Endothelial cell of umbilical vein (primary cell): ENCODE measurements around the gene ZBTB7C. TPM values are rescaled to one million over a fixed set of nuclear protein-coding genes. Genes with fewer than 3 reads are reported as not detected.

Experiments
- BruUV-seq: library from RNA; stranded (reverse); fragments of 400-500 nt; replicated peaks from 2 replicates; lab custom pipeline; 2021; lab: Mats Ljungman, UMichigan
- CTCF ChIA-PET: fragments of 300-600, 350-600 bp; sonication (Branson Sonifier 250); formaldehyde crosslinking; loops from one replicate; lab custom pipeline; 2021; ENCODE audit warnings: antibody characterized with exemption, inconsistent platforms; lab: Charles Lee
- POLR2A ChIA-PET: fragments of 300-600, 350-600 bp; sonication (Branson Sonifier 250); formaldehyde crosslinking; loops from one replicate; lab custom pipeline; 2021; ENCODE audit warnings: antibody characterized with exemption, inconsistent platforms; lab: Charles Lee
- DNase-seq: peaks from one replicate; pipeline ENCODE4 v3.0.0-alpha.2; 2011; ENCODE audit warnings: low read depth, low spot score
- FAIRE-seq: peaks from 2 replicates; lab custom pipeline; 2011; peaks lifted over from hg19 to GRCh38; lab: Jason Lieb, UNC
- H2AFZ ChIP-seq: 2 replicates; pipeline ENCODE4 v1.6.0; 2012; ENCODE audit warnings: low read depth, low read length, control low read depth, inconsistent platforms
- H3K27ac ChIP-seq: 2 replicates; pipeline ENCODE4 v1.5.1; 2011; ENCODE audit warnings: low read depth, mild to moderate bottlenecking, control low read depth, low read length, moderate library complexity; ENCODE audit not compliant: insufficient read depth
- H3K27me3 ChIP-seq, 2 experiments: 2 replicates each; pipeline versions ENCODE4 v1.6.0 to v1.6.1; 2011; ENCODE audit warnings: low read length in 2 of 2, mixed read lengths in 1 of 2; ENCODE audit not compliant: control insufficient read depth in 2 of 2, insufficient read depth in 2 of 2
- H3K36me3 ChIP-seq, 2 experiments: 2 replicates in 1 of 2; 3 replicates in 1 of 2; pipeline ENCODE4 v1.5.1; 2011; ENCODE audit warnings: low read length in 2 of 2, mild to moderate bottlenecking in 1 of 2, moderate library complexity in 1 of 2; ENCODE audit not compliant: control insufficient read depth in 2 of 2, insufficient read depth in 2 of 2; ENCODE audit errors: extremely low read depth in 1 of 2
- H3K4me1 ChIP-seq: 3 replicates; pipeline ENCODE4 v1.5.1; 2011; ENCODE audit warnings: mild to moderate bottlenecking, low read length; ENCODE audit not compliant: control insufficient read depth, insufficient read depth; ENCODE audit errors: extremely low read depth
- H3K4me2 ChIP-seq: 2 replicates; pipeline ENCODE4 v1.6.1; 2011; ENCODE audit warnings: low read length, control low read depth, mixed read lengths; ENCODE audit not compliant: insufficient read depth
- H3K4me3 ChIP-seq, 3 experiments: fragments of 200-600 bp in 1 of 3; sonication (generic), shearing (Covaris generic) in 1 of 3; replicated peaks in 1 of 3; 2 replicates each; pipeline ENCODE4 v1.5.1; 2011 to 2016; ENCODE audit warnings: control low read depth in 3 of 3, low read length in 3 of 3, mild to moderate bottlenecking in 2 of 3, inconsistent platforms in 1 of 3, low read depth in 1 of 3, moderate library complexity in 1 of 3; ENCODE audit not compliant: insufficient read depth in 1 of 3
- H3K79me2 ChIP-seq: 2 replicates; pipeline ENCODE4 v1.6.0; 2012; ENCODE audit warnings: low read length, inconsistent platforms; ENCODE audit not compliant: control insufficient read depth, insufficient read depth
- H3K9ac ChIP-seq: replicated peaks from 2 replicates; pipeline ENCODE3; 2011; ENCODE audit warnings: low read length, control low read depth; ENCODE audit not compliant: insufficient read depth; ENCODE audit errors: extremely low read depth
- H3K9me1 ChIP-seq: replicated peaks from 3 replicates; pipeline ENCODE4 v1.6.0; 2011; ENCODE audit warnings: mild to moderate bottlenecking, low read length; ENCODE audit not compliant: control insufficient read depth, insufficient read depth; ENCODE audit errors: extremely low read depth
- H3K9me3 ChIP-seq: replicated peaks from 2 replicates; pipeline ENCODE4 v1.5.1; 2012; ENCODE audit warnings: low read length, inconsistent platforms; ENCODE audit not compliant: control insufficient read depth, insufficient read depth
- H4K20me1 ChIP-seq: replicated peaks from 2 replicates; pipeline ENCODE3; 2011; ENCODE audit warnings: mild to moderate bottlenecking, low read length; ENCODE audit not compliant: control insufficient read depth, insufficient read depth; ENCODE audit errors: extremely low read depth
- CTCF ChIP-seq, 2 donors: IDR thresholded peaks; 1 replicate in 1 of 2; 2 replicates in 1 of 2; pipeline ENCODE4 v1.5.1; 2011; ENCODE audit warnings: low read length in 2 of 2, mild to moderate bottlenecking in 2 of 2, moderate library complexity in 2 of 2, control low read depth in 1 of 2, inconsistent platforms in 1 of 2, low read depth in 1 of 2; ENCODE audit not compliant: insufficient read depth in 1 of 2; ENCODE audit errors: extremely low read depth in 1 of 2
- EZH2 ChIP-seq: IDR thresholded peaks from 2 replicates; pipeline ENCODE4 v1.6.1; 2012; ENCODE audit warnings: borderline replicate concordance, low read depth, mild to moderate bottlenecking, moderate library complexity, low read length, inconsistent platforms; ENCODE audit not compliant: severe bottlenecking
- FOS ChIP-seq: IDR thresholded peaks from 2 replicates; pipeline ENCODE4 v1.6.1; 2011; ENCODE audit warnings: mild to moderate bottlenecking, low read length, moderate library complexity, borderline replicate concordance; ENCODE audit not compliant: insufficient read depth
- GATA2 ChIP-seq: IDR thresholded peaks from 2 replicates; pipeline ENCODE4 v1.7.0; 2011; ENCODE audit warnings: low read depth, mild to moderate bottlenecking, moderate library complexity, mixed read lengths, low read length; ENCODE audit not compliant: insufficient read length, insufficient read depth
- JUN ChIP-seq: IDR thresholded peaks from 2 replicates; pipeline ENCODE4 v1.6.1; 2011; ENCODE audit warnings: borderline replicate concordance, low read depth; ENCODE audit not compliant: insufficient read length, insufficient read depth
- MAX ChIP-seq: IDR thresholded peaks from 2 replicates; pipeline ENCODE4 v1.6.1; 2011; ENCODE audit not compliant: insufficient read depth, insufficient read length
- MYC ChIP-seq: IDR thresholded peaks from one replicate; pipeline ENCODE4 v1.6.1; 2011; ENCODE audit warnings: mild to moderate bottlenecking, low read depth, low read length
- POLR2A ChIP-seq: IDR thresholded peaks from 2 replicates; pipeline ENCODE4 v1.6.1; 2012; ENCODE audit warnings: low read depth, mild to moderate bottlenecking, control low read depth, low read length
- POLR2AphosphoS5 ChIP-seq: IDR thresholded peaks from 2 replicates; pipeline ENCODE4 v1.6.1; 2012; ENCODE audit warnings: low read depth, mild to moderate bottlenecking, control low read depth, low read length, moderate library complexity; ENCODE audit not compliant: insufficient read depth
- dilution Hi-C: fragments of 300-500 bp; cut with MboI; formaldehyde crosslinking; loops from one replicate; pipeline ENCODE4 v1.15.0; 2019; ENCODE audit warnings: low sequenced_read_pairs; ENCODE audit not compliant: extremely low pct_ligation_motif_present
- intact Hi-C: fragments of 100-400 bp; cut with micrococcal nuclease; formaldehyde crosslinking; loops from one replicate; pipeline ENCODE4 v1.10.0; 2022
- polyA plus RNA-seq, 4 experiments: library from polyadenylated mRNA; depleted of rRNA in 3 of 4; stranded (reverse) in 3 of 4; unstranded in 1 of 4; fragments of >200 nt; gene quantifications; 2 replicates each; pipeline versions ENCODE4 v1.2.1 to v1.2.3, GENCODE V29; 2011 to 2012; ENCODE audit warnings: missing spikeins in 1 of 4
- total RNA-seq: library from RNA; stranded (reverse); gene quantifications from 2 replicates; pipeline ENCODE4 v1.2.3, GENCODE V29; 2021

The ZBTB7C gene
- total and polyA plus RNA-seq, 2 donors (not counting 3 experiments of a cell fraction or from before 2014, with no cell fraction given), result not detected

DNA sequence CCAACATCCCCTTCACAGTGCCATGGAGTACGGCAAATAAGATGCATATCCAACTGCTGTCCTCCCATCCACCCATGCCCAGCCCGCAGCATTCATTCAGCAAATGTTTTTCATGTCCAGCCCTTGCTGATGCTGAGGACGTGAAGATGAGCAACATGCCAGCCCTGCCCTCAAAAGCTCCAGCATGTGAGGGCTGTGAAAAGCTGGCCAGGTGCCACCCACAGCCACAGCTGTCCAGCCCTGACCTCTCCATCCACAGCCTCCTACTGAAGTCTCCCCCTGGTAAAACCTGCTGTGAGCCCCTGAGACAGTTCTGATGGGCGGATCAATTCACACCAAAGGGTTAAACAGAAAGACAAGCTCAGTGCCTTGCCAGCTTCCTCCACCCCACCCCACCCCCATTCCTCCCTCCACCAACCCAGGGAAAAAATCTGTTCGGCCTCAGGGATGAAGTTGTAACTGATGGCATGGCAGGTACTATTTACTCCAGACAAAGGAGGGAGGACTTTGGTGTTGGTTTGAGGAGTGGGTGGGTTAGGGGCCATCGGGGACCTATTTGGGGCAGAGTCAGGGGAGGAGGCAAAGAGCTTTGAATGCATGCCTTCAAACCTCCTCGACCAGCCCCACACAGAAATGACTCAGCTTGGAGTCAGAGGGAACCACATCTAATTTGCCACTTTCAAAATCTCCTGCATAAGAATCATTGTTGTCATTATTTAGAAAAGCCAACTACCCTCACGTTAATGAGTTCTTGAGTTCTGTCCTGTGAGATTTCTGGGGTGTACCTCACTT is 4.3 kb downstream of the ZBTB7C start:
- Histone ChIP-seq H3K9ac (no peak overlapping the region), H3K4me3 (no peak overlapping the region), H3K9me1 (no peaks in the 10 kb centered on the region), H4K20me1 (no peaks in the 10 kb centered on the region), H2AFZ (no peak overlapping the region), H3K27ac (no peak overlapping the region), H3K27me3 (peaks cover 29 to 30% of the 10 kb centered on the region in 2 experiments), H3K36me3 (no peaks in the 10 kb centered on the region), H3K4me1 (no peaks in the 10 kb centered on the region), H3K9me3 (no peaks in the 10 kb centered on the region), H3K79me2 (no peaks in the 10 kb centered on the region), H3K4me2 (no peak overlapping the region)
- POLR2A ChIA-PET, result no interaction called here
- CTCF ChIA-PET, result no interaction called here
- TF ChIP-seq MYC (no peak), GATA2 (no peak), POLR2A (no peak), FOS (no peak)
- no TSS peak for BruUV-seq
- intact Hi-C loops, result no loop called here
- DNase-seq (no peak), FAIRE-seq (no peak)
- dilution Hi-C loops, result no loop called here

DNA sequence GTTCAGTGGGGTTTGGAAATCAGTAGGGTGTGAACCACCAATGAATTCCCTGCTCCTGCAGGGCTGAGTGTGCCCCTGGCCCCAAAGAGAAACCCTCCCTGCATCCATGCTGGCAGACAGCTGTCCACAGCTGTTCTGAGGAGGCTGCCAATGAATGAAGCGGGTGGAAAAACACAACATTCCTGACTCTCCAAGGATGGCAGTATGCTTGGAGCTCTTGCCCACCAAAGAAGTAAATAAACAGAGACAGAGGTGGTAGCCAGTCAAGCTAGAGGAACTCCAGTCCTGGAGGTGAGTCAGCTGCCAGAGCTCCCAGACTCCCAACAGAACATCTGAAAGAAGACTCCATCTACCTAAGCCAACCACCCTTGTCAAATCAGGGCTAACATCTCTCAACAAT is 6.2 kb downstream of the ZBTB7C start:
- Histone ChIP-seq H4K20me1 (no peaks in the 10 kb centered on the region), H3K36me3 (no peaks in the 10 kb centered on the region), H3K4me2 (no peak overlapping the region), H3K79me2 (no peaks in the 10 kb centered on the region), H3K27ac (no peak overlapping the region), H3K4me3 (no peak overlapping the region), H3K9me3 (no peaks in the 10 kb centered on the region), H3K27me3 (peaks cover 22 to 27% of the 10 kb centered on the region in 2 experiments), H3K9me1 (no peaks in the 10 kb centered on the region), H2AFZ (no peak overlapping the region), H3K9ac (no peak overlapping the region), H3K4me1 (no peaks in the 10 kb centered on the region)
- CTCF ChIA-PET, result interaction anchor here (1.4 kb wide), 1 partner anchor 42 kb away, joined by 5 read pairs; no protein-coding TSS in a partner anchor
- DNase-seq (no peak), FAIRE-seq (no peak)
- POLR2A ChIA-PET, result no interaction called here
- BruUV-seq, result no TSS peak
- intact Hi-C loops, result no loop called here
- no peak for TF ChIP-seq GATA2
- TF ChIP-seq POLR2AphosphoS5, result no peak
- no peak for TF ChIP-seq JUN
- TF ChIP-seq EZH2, result no peak
- no peak for TF ChIP-seq POLR2A
- no peak for TF ChIP-seq FOS
- no peak for TF ChIP-seq MYC
- TF ChIP-seq CTCF (IDR thresholded peaks at IDR 0.05; ENCODE audit: extremely low read depth in 1 of 2, insufficient read depth in 1 of 2, low read depth in 1 of 2, low read length in 2 of 2), result no peak
- TF ChIP-seq MAX, result no peak
- dilution Hi-C loops, result no loop called here
